ENCODE data around the gene ABHD17A. TPM values are rescaled to one million over a fixed set of nuclear protein-coding genes. Genes with fewer than 3 reads are reported as not detected.

ABHD17A gene
- total and polyA plus RNA-seq, 9 of the 15 experiments (the other 6 are each of a cell fraction or from before 2014, with no cell fraction given) = 0.04 to 135 (median 21.8) TPM; not detected in 1

- TF ChIP-seq, protein P1, sequence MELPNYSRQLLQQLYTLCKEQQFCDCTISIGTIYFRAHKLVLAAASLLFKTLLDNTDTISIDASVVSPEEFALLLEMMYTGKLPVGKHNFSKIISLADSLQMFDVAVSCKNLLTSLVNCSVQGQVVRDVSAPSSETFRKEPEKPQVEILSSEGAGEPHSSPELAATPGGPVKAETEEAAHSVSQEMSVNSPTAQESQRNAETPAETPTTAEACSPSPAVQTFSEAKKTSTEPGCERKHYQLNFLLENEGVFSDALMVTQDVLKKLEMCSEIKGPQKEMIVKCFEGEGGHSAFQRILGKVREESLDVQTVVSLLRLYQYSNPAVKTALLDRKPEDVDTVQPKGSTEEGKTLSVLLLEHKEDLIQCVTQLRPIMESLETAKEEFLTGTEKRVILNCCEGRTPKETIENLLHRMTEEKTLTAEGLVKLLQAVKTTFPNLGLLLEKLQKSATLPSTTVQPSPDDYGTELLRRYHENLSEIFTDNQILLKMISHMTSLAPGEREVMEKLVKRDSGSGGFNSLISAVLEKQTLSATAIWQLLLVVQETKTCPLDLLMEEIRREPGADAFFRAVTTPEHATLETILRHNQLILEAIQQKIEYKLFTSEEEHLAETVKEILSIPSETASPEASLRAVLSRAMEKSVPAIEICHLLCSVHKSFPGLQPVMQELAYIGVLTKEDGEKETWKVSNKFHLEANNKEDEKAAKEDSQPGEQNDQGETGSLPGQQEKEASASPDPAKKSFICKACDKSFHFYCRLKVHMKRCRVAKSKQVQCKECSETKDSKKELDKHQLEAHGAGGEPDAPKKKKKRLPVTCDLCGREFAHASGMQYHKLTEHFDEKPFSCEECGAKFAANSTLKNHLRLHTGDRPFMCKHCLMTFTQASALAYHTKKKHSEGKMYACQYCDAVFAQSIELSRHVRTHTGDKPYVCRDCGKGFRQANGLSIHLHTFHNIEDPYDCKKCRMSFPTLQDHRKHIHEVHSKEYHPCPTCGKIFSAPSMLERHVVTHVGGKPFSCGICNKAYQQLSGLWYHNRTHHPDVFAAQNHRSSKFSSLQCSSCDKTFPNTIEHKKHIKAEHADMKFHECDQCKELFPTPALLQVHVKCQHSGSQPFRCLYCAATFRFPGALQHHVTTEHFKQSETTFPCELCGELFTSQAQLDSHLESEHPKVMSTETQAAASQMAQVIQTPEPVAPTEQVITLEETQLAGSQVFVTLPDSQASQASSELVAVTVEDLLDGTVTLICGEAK (IDR thresholded peaks at IDR 0.05) = no peak; the same call in 1 of the 2 replicates
- TF ChIP-seq, protein P1 (CRISPR knock-in tag; IDR thresholded peaks at IDR 0.05) = no peak
- TF ChIP-seq ZC3H4 (CRISPR knock-in tag; IDR thresholded peaks at IDR 0.05; ENCODE audit: borderline replicate concordance) (no peak), HEY1 (CRISPR knock-in tag; IDR thresholded peaks at IDR 0.05; ENCODE audit: borderline replicate concordance) (no peak), CHD4 (IDR thresholded peaks at IDR 0.05; ENCODE audit: insufficient read depth, insufficient replicate concordance, low read depth, low read length, poor library complexity, severe bottlenecking) (no peak), ZNF830 (CRISPR knock-in tag; IDR thresholded peaks at IDR 0.05) (0 out of 2 replicates have a peak, but pooled peaks have one; percentile 32), BMI1 (IDR thresholded peaks at IDR 0.05; ENCODE audit: low read length) (no peak), IFI16 (CRISPR knock-in tag; IDR thresholded peaks at IDR 0.05) (no peak), KAT8 (IDR thresholded peaks at IDR 0.05; ENCODE audit: low read depth) (no peak), ZNF165 (CRISPR knock-in tag; IDR thresholded peaks at IDR 0.05; ENCODE audit: borderline replicate concordance) (no peak; the same call in 1 of the 2 replicates), MAFF (IDR thresholded peaks at IDR 0.05; ENCODE audit: low read length) (no peak), RBM25 (IDR thresholded peaks at IDR 0.05; ENCODE audit: low read depth, low read length, severe bottlenecking) (no peak), RFX1 (IDR thresholded peaks at IDR 0.05) (no peak), ZNF134 (CRISPR knock-in tag; conservative IDR thresholded peaks at IDR 0.05) (no peak), NFRKB (IDR thresholded peaks at IDR 0.05; ENCODE audit: low read depth) (0 out of 2 replicates have a peak, but pooled peaks have one; percentile 92), FUS (optimal IDR thresholded peaks at IDR 0.05; ENCODE audit: low read depth, low read length) (no peak), STAG1 (CRISPR knock-in tag; IDR thresholded peaks at IDR 0.05; ENCODE audit: borderline replicate concordance) (no peak; the same call in 1 of the 2 replicates)
- TF ChIP-seq, protein P2, sequence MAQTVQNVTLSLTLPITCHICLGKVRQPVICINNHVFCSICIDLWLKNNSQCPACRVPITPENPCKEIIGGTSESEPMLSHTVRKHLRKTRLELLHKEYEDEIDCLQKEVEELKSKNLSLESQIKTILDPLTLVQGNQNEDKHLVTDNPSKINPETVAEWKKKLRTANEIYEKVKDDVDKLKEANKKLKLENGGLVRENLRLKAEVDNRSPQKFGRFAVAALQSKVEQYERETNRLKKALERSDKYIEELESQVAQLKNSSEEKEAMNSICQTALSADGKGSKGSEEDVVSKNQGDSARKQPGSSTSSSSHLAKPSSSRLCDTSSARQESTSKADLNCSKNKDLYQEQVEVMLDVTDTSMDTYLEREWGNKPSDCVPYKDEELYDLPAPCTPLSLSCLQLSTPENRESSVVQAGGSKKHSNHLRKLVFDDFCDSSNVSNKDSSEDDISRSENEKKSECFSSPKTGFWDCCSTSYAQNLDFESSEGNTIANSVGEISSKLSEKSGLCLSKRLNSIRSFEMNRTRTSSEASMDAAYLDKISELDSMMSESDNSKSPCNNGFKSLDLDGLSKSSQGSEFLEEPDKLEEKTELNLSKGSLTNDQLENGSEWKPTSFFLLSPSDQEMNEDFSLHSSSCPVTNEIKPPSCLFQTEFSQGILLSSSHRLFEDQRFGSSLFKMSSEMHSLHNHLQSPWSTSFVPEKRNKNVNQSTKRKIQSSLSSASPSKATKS (CRISPR knock-in tag; IDR thresholded peaks at IDR 0.05) = no peak
These were observed 28.3 kb downstream of the ABHD17A start (continued) for GRCh38 chr19:1856698-1857603.

All from K562 (cell line).